Measurements from ENCODE around the gene QDPR. TPM values are rescaled to one million over a fixed set of nuclear protein-coding genes. Genes with fewer than 3 reads are reported as not detected.
"Not testable (repeated sequence)": the region's sequence is repeated elsewhere in the genome, so short reads cannot be mapped to it uniquely, and the experiment has no call there.

The QDPR gene
- total RNA-seq, 1 donor from 2014 or later: 50.2 TPM

- intact Hi-C loops (cut with micrococcal nuclease): loop anchor here (10.0 kb wide), 1 partner anchor 258 kb away; no protein-coding TSS in a partner anchor
- no peak for TF ChIP-seq CTCF (IDR thresholded peaks at IDR 0.05; ENCODE audit: borderline replicate concordance)
- Histone ChIP-seq H3K27me3 (ENCODE audit: low read depth) (no peaks in the 10 kb centered on the region), H3K4me3 (no peak overlapping the region), H3K4me1 (peaks cover 10% of the 10 kb centered on the region), H3K9me3 (replicated peaks) (no peaks in the 10 kb centered on the region), H3K27ac (replicated peaks) (no peak overlapping the region), H3K36me3 (no peaks in the 10 kb centered on the region)
- DNase-seq: no peak
These were observed 34.8 kb upstream of the QDPR start for GRCh38 chr4:17546678-17547077.

- H3K4me3 ChIP-seq: no peak overlapping the region
- peaks cover 10% of the 10 kb centered on the region for H3K4me1 ChIP-seq
- intact Hi-C loops (cut with micrococcal nuclease): loop anchor here (10.0 kb wide), 1 partner anchor 259 kb away; no protein-coding TSS in a partner anchor
- H3K9me3 ChIP-seq (replicated peaks): no peaks in the 10 kb centered on the region
- H3K27ac ChIP-seq (replicated peaks): no peak overlapping the region
- DNase-seq: no peak
- no peaks in the 10 kb centered on the region for H3K27me3 ChIP-seq (ENCODE audit: low read depth)
- H3K36me3 ChIP-seq: no peaks in the 10 kb centered on the region
- no peak for TF ChIP-seq CTCF (IDR thresholded peaks at IDR 0.05; ENCODE audit: borderline replicate concordance)
These were observed 34.3 kb upstream of the QDPR start for GRCh38 chr4:17546222-17546621.

- no peaks in the 10 kb centered on the region for H3K27me3 ChIP-seq (ENCODE audit: low read depth)
- intact Hi-C loops (cut with micrococcal nuclease): loop anchor here (10.0 kb wide), 1 partner anchor 259 kb away; no protein-coding TSS in a partner anchor
These were observed 33.7 kb upstream of the QDPR start for GRCh38 chr4:17545374-17546140.

GRCh38 chr4:17544831-17545234 lies 32.9 kb upstream of the QDPR start:
- H3K4me1 ChIP-seq: peaks cover 10% of the 10 kb centered on the region
- no peak overlapping the region for H3K27ac ChIP-seq (replicated peaks)
- no peak for DNase-seq
- H3K27me3 ChIP-seq (ENCODE audit: low read depth): no peaks in the 10 kb centered on the region
- no peak overlapping the region for H3K4me3 ChIP-seq
- no peak for TF ChIP-seq CTCF (IDR thresholded peaks at IDR 0.05; ENCODE audit: borderline replicate concordance)
- H3K9me3 ChIP-seq (replicated peaks): no peaks in the 10 kb centered on the region
- intact Hi-C loops (cut with micrococcal nuclease): loop anchor here (10.0 kb wide), 1 partner anchor 260 kb away; no protein-coding TSS in a partner anchor
- no peaks in the 10 kb centered on the region for H3K36me3 ChIP-seq

More at GRCh38 chr4:17545374-17546140, 33.7 kb upstream of the QDPR start:
- H3K27ac ChIP-seq (replicated peaks): no peak overlapping the region
- no peaks in the 10 kb centered on the region for H3K9me3 ChIP-seq (replicated peaks)
- no peak overlapping the region for H3K4me3 ChIP-seq
- peaks cover 10% of the 10 kb centered on the region for H3K4me1 ChIP-seq
- no peak for TF ChIP-seq CTCF (IDR thresholded peaks at IDR 0.05; ENCODE audit: borderline replicate concordance)
- no peaks in the 10 kb centered on the region for H3K36me3 ChIP-seq
- DNase-seq: no peak

- Histone ChIP-seq H3K9me3 (replicated peaks) (no peaks in the 10 kb centered on the region), H3K36me3 (no peaks in the 10 kb centered on the region), H3K4me1 (peaks cover 10% of the 10 kb centered on the region), H3K27ac (replicated peaks) (no peak overlapping the region), H3K27me3 (ENCODE audit: low read depth) (no peaks in the 10 kb centered on the region), H3K4me3 (no peak overlapping the region)
- intact Hi-C loops (cut with micrococcal nuclease): loop anchor here (10.0 kb wide), 1 partner anchor 261 kb away; no protein-coding TSS in a partner anchor
- no peak for TF ChIP-seq CTCF (IDR thresholded peaks at IDR 0.05; ENCODE audit: borderline replicate concordance)
- DNase-seq: no peak
These were observed 32.3 kb upstream of the QDPR start for GRCh38 chr4:17544205-17544604.

GRCh38 chr4:17537060-17537459 lies 25.2 kb upstream of the QDPR start:
- H3K9me3 ChIP-seq (replicated peaks); H3K27me3 ChIP-seq (ENCODE audit: low read depth); H3K4me3 ChIP-seq; H3K36me3 ChIP-seq; DNase-seq; intact Hi-C loops (cut with micrococcal nuclease); H3K27ac ChIP-seq (replicated peaks); H3K4me1 ChIP-seq: not testable (repeated sequence)

Measured in left ventricle myocardium inferior (tissue), 1 donor.